Fibroblast of lung (primary cell): ENCODE measurements around the gene LRRC3.
A peak's percentile ranks its signal among the peaks of the same experiment; 100 is the strongest.

Source experiments
- CTCF ChIP-seq, 2 donors: IDR thresholded peaks in 1 of 2; conservative IDR thresholded peaks in 1 of 2; 1 replicate in 1 of 2; 2 replicates in 1 of 2; pipeline ENCODE4 v1.5.1; 2011 to 2012; ENCODE audit warnings: low read length in 2 of 2, control low read depth in 1 of 2, inconsistent platforms in 1 of 2, low read depth in 1 of 2, mild to moderate bottlenecking in 1 of 2
- EZH2 ChIP-seq: IDR thresholded peaks from 2 replicates; pipeline ENCODE4 v1.5.1; 2012; ENCODE audit warnings: low read length, control low read depth, mild to moderate bottlenecking; ENCODE audit errors: missing control alignments

- TF ChIP-seq CTCF (conservative IDR thresholded peaks at IDR 0.05 in 1 of 2, IDR thresholded peaks at IDR 0.05 in 1 of 2; ENCODE audit: low read depth in 1 of 2, low read length in 2 of 2) (peak in 1 of 2 donors; percentile 14), EZH2 (no peak)
Observed at GRCh38 chr21:44485254-44485793, 30.0 kb downstream of the LRRC3 start.
